ENCODE results near the gene AK5. TPM values are rescaled to one million over a fixed set of nuclear protein-coding genes. Genes with fewer than 3 reads are reported as not detected.

Gene AK5
- total RNA-seq, 4 donors from 2014 or later: not detected

GRCh38 chr1:77571642-77572041 is 289.8 kb downstream of the AK5 start:
- Histone ChIP-seq H3K4me3 (no peak overlapping the region), H3K27me3 (no peaks in the 10 kb centered on the region), H3K36me3 (peaks cover 1 to 98% (median 12%) of the 10 kb centered on the region in 3 donors), H3K9me3 (no peaks in the 10 kb centered on the region), H3K4me1 (no peaks in the 10 kb centered on the region), H3K27ac (no peak overlapping the region)
- intact Hi-C loops (cut with DNase I): no loop called here
- TF ChIP-seq POLR2A (IDR thresholded peaks at IDR 0.05): no peak
- TF ChIP-seq CTCF (IDR thresholded peaks at IDR 0.05): no peak
- DNase-seq: no peak
- WGBS, 2 donors: 94 to 99% methylated on average over 3 of the region's 3 CpGs

GRCh38 chr1:77579547-77579946 is 297.7 kb downstream of the AK5 start:
- DNase-seq: no peak
- no peak overlapping the region for H3K4me3 ChIP-seq
- no peaks in the 10 kb centered on the region for H3K27me3 ChIP-seq
- no peaks in the 10 kb centered on the region for H3K4me1 ChIP-seq
- H3K36me3 ChIP-seq: peaks cover 0 to 90% (median 8%) of the 10 kb centered on the region in 3 donors
- TF ChIP-seq CTCF (IDR thresholded peaks at IDR 0.05): no peak
- TF ChIP-seq POLR2A (IDR thresholded peaks at IDR 0.05): no peak
- H3K27ac ChIP-seq: no peak overlapping the region
- no peaks in the 10 kb centered on the region for H3K9me3 ChIP-seq
- WGBS, 2 donors: 91 to 98% methylated on average over 3 of the region's 3 CpGs
- intact Hi-C loops (cut with DNase I): no loop called here

GRCh38 chr1:77582905-77583304 is 301.1 kb downstream of the AK5 start:
- 72 to 87% methylated on average over 4 of the region's 4 CpGs for WGBS, 2 donors

GRCh38 chr1:77583483-77583882 is 301.7 kb downstream of the AK5 start:
- intact Hi-C loops (cut with DNase I): no loop called here
- H3K9me3 ChIP-seq: no peaks in the 10 kb centered on the region

More at GRCh38 chr1:77582905-77583304, 301.1 kb downstream of the AK5 start:
- no peak for TF ChIP-seq CTCF (IDR thresholded peaks at IDR 0.05)
- TF ChIP-seq POLR2A (IDR thresholded peaks at IDR 0.05): no peak
- Histone ChIP-seq H3K27ac (no peak overlapping the region), H3K4me3 (no peak overlapping the region), H3K27me3 (no peaks in the 10 kb centered on the region), H3K4me1 (no peaks in the 10 kb centered on the region), H3K9me3 (no peaks in the 10 kb centered on the region), H3K36me3 (peaks cover 0 to 61% (median 8%) of the 10 kb centered on the region in 3 donors)
- DNase-seq: no peak
- intact Hi-C loops (cut with DNase I): no loop called here

GRCh38 chr1:77584884-77585283 is 303.1 kb downstream of the AK5 start:
- H3K27ac ChIP-seq: no peak overlapping the region
- H3K36me3 ChIP-seq: peaks cover 0 to 41% (median 7%) of the 10 kb centered on the region in 3 donors
- H3K4me1 ChIP-seq: no peaks in the 10 kb centered on the region
- WGBS, 2 donors: 81 to 84% methylated on average over 2 of the region's 2 CpGs
- H3K4me3 ChIP-seq: no peak overlapping the region
- TF ChIP-seq POLR2A (IDR thresholded peaks at IDR 0.05) (no peak), CTCF (IDR thresholded peaks at IDR 0.05) (no peak)
- no peak for DNase-seq
- intact Hi-C loops (cut with DNase I): no loop called here
- no peaks in the 10 kb centered on the region for H3K27me3 ChIP-seq
- H3K9me3 ChIP-seq: no peaks in the 10 kb centered on the region

More at GRCh38 chr1:77583483-77583882, 301.7 kb downstream of the AK5 start:
- DNase-seq: no peak
- H3K27me3 ChIP-seq: no peaks in the 10 kb centered on the region
- no peak overlapping the region for H3K4me3 ChIP-seq
- H3K4me1 ChIP-seq: no peaks in the 10 kb centered on the region
- no peak for TF ChIP-seq POLR2A (IDR thresholded peaks at IDR 0.05)
- no peak for TF ChIP-seq CTCF (IDR thresholded peaks at IDR 0.05)
- H3K27ac ChIP-seq: no peak overlapping the region
- WGBS, 2 donors: 89 to 93% methylated on average over 2 of the region's 2 CpGs
- peaks cover 0 to 55% (median 8%) of the 10 kb centered on the region in 3 donors for H3K36me3 ChIP-seq
